HCT116 (cell line): ENCODE measurements around the gene CTIF.

Experiments
- CEBPB ChIP-seq: IDR thresholded peaks from 2 replicates; pipeline ENCODE4 v1.6.1; 2012; ENCODE audit warnings: low read depth
- CTCF ChIP-seq, 3 experiments: fragments of 200-600 bp in 1 of 3; sonication (generic) in 1 of 3; IDR thresholded peaks in 2 of 3; conservative IDR thresholded peaks in 1 of 3; 2 replicates each; pipeline ENCODE4 v1.5.1; 2012 to 2017; ENCODE audit warnings: low read depth in 2 of 3, low read length in 2 of 3, antibody characterized with exemption in 1 of 3, borderline replicate concordance in 1 of 3, control low read depth in 1 of 3, mild to moderate bottlenecking in 1 of 3, mixed read lengths in 1 of 3, mixed run types in 1 of 3, moderate library complexity in 1 of 3; ENCODE audit not compliant: insufficient read depth in 1 of 3
- EZH2 ChIP-seq: fragments of 200-600 bp; sonication (generic); IDR thresholded peaks from 2 replicates; pipeline ENCODE4 v1.6.1; 2017; ENCODE audit warnings: antibody characterized with exemption, mixed run types
- RAD21 ChIP-seq: IDR thresholded peaks from 2 replicates; pipeline ENCODE4 v1.6.1; 2012; ENCODE audit warnings: low read depth, mild to moderate bottlenecking
- SIN3A ChIP-seq: IDR thresholded peaks from 2 replicates; pipeline ENCODE4 v1.6.1; 2012; ENCODE audit warnings: low read depth
- SRF ChIP-seq: IDR thresholded peaks from 2 replicates; pipeline ENCODE4 v1.6.1; 2012; ENCODE audit warnings: low read depth
- TCF7L2 ChIP-seq: IDR thresholded peaks from 2 replicates; pipeline ENCODE4 v1.7.0; 2011; ENCODE audit warnings: borderline replicate concordance, inconsistent platforms; ENCODE audit not compliant: insufficient read depth, insufficient read length; ENCODE audit errors: extremely low read depth
- YY1 ChIP-seq: IDR thresholded peaks from 2 replicates; pipeline ENCODE4 v1.6.1; 2011; ENCODE audit warnings: low read length, low read depth, moderate library complexity, mild to moderate bottlenecking; ENCODE audit not compliant: insufficient replicate concordance; ENCODE audit errors: extremely low read depth
- ZFX ChIP-seq: fragments of 450-650 bp; IDR thresholded peaks from 2 replicates; pipeline ENCODE4 v1.6.1; 2017

DNA sequence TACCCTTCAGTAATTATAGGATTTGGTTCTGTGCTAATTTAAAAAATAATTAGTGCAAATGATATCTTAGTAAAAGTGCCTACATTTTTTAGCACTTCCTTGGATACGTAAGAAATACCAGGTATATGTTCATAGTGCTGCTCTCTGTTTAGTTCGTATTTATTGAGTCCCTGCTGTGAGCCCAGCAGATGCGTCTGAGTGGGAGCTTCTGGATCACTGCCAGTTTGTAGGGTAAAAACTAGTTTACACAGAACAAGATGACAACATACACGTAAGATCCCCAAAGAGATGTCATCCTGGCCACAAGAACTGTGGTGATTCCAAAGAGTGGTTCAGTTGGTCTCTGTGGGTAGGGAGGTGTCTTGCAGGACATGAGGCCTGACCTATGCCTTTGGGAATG lies 103.2 kb downstream of the CTIF start:
- TF ChIP-seq RAD21 (no peak), EZH2 (no peak), CTCF (IDR thresholded peaks at IDR 0.05 in 2 of 3, conservative IDR thresholded peaks at IDR 0.05 in 1 of 3; ENCODE audit: borderline replicate concordance in 1 of 3, insufficient read depth in 1 of 3, low read depth in 2 of 3, low read length in 2 of 3) (no peak), SRF (no peak), SIN3A (no peak), YY1 (no peak), CEBPB (no peak), ZFX (no peak), TCF7L2 (no peak)
